Measurements from ENCODE around the gene CYTIP. TPM values are rescaled to one million over a fixed set of nuclear protein-coding genes. Genes with fewer than 3 reads are reported as not detected.

The CYTIP gene
- total RNA-seq, 1 experiment from 2014 or later: 1.2 TPM

DNA sequence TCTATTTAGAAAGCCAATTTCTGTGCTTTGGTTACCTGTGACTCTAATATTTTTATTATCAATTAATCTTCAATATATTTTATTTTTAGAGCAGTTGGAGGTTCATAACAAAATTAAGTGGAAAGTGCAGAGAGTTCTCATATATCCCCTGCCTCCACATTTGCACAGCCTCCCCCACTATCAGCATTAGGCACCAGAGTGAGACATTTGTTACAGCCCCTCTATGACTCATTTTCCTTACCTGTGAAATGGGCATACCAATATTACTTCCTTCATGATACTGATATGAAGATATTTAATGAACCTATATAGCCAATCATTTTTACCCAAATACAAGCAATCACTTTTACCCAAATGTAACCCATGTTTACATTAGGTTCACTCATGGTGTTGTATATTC is 34.0 kb upstream of the CYTIP start (continued):
- TF ChIP-seq, protein P1, sequence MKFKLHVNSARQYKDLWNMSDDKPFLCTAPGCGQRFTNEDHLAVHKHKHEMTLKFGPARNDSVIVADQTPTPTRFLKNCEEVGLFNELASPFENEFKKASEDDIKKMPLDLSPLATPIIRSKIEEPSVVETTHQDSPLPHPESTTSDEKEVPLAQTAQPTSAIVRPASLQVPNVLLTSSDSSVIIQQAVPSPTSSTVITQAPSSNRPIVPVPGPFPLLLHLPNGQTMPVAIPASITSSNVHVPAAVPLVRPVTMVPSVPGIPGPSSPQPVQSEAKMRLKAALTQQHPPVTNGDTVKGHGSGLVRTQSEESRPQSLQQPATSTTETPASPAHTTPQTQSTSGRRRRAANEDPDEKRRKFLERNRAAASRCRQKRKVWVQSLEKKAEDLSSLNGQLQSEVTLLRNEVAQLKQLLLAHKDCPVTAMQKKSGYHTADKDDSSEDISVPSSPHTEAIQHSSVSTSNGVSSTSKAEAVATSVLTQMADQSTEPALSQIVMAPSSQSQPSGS (CRISPR knock-in tag; IDR thresholded peaks at IDR 0.05; ENCODE audit: borderline replicate concordance, low read depth): no peak
- TF ChIP-seq, protein P2, sequence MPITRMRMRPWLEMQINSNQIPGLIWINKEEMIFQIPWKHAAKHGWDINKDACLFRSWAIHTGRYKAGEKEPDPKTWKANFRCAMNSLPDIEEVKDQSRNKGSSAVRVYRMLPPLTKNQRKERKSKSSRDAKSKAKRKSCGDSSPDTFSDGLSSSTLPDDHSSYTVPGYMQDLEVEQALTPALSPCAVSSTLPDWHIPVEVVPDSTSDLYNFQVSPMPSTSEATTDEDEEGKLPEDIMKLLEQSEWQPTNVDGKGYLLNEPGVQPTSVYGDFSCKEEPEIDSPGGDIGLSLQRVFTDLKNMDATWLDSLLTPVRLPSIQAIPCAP (CRISPR knock-in tag; IDR thresholded peaks at IDR 0.05): no peak
- no peak for TF ChIP-seq CREB1 (CRISPR knock-in tag; IDR thresholded peaks at IDR 0.05)
- TF ChIP-seq, protein P3, sequence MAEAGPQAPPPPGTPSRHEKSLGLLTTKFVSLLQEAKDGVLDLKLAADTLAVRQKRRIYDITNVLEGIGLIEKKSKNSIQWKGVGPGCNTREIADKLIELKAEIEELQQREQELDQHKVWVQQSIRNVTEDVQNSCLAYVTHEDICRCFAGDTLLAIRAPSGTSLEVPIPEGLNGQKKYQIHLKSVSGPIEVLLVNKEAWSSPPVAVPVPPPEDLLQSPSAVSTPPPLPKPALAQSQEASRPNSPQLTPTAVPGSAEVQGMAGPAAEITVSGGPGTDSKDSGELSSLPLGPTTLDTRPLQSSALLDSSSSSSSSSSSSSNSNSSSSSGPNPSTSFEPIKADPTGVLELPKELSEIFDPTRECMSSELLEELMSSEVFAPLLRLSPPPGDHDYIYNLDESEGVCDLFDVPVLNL (CRISPR knock-in tag; IDR thresholded peaks at IDR 0.05; ENCODE audit: borderline replicate concordance, low read depth): no peak
- TF ChIP-seq ZNF232 (CRISPR knock-in tag; IDR thresholded peaks at IDR 0.05): no peak
- no peak for TF ChIP-seq MYBL2 (CRISPR knock-in tag; IDR thresholded peaks at IDR 0.05)
- TF ChIP-seq ZNF423 (CRISPR knock-in tag; IDR thresholded peaks at IDR 0.05): no peak
- no peak for TF ChIP-seq NFE2L1 (CRISPR knock-in tag; IDR thresholded peaks at IDR 0.05)
- no peak for TF ChIP-seq TP53 (CRISPR knock-in tag; IDR thresholded peaks at IDR 0.05)
- TF ChIP-seq, protein P4, sequence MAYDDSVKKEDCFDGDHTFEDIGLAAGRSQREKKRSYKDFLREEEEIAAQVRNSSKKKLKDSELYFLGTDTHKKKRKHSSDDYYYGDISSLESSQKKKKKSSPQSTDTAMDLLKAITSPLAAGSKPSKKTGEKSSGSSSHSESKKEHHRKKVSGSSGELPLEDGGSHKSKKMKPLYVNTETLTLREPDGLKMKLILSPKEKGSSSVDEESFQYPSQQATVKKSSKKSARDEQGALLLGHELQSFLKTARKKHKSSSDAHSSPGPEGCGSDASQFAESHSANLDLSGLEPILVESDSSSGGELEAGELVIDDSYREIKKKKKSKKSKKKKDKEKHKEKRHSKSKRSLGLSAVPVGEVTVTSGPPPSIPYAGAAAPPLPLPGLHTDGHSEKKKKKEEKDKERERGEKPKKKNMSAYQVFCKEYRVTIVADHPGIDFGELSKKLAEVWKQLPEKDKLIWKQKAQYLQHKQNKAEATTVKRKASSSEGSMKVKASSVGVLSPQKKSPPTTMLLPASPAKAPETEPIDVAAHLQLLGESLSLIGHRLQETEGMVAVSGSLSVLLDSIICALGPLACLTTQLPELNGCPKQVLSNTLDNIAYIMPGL (CRISPR knock-in tag; IDR thresholded peaks at IDR 0.05): no peak

DNA sequence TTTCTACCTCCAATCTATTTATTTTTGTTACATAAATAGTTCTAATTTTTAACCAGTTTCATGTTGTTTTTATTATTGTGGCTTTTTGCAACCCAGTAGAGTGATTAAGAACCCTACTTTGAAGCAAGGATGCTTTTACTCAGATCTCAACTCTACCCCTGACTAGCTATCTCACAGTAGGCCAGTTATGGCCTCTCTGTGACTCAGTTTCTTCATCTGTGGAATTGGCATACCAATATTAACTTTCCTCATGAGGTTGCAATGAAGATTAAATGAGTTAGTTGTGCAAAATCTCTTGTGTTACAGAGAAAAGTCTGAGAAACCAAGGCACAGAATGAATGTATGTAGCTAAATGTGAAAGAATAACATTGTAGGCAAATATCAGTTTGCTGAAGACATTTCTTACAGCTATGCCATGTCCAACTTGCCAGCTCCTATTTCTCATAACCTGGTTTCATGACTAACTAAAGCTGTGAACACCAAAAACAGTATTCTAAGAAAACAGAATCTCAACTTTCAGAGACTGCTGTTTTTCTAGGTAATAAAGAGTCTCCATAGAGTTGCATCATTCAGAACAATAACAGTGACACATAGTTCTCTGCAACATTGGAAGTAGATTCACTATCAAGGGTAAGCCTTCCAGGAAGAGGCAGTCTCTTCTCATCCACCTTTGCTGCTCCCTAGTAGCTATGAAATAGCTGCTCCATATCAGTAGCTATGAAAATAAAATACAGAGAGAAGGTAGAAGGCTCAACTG is 33.2 kb upstream of the CYTIP start:
- H3K9me3 Mint-ChIP-seq: 0 out of 2 replicates have a peak, but pooled peaks cover 3% of the 10 kb centered on the region
- H3K36me3 Mint-ChIP-seq: no peaks in the 10 kb centered on the region
- H3K27me3 Mint-ChIP-seq (ENCODE audit: low read depth): peaks cover 8% of the 10 kb centered on the region
- DNase-seq (ENCODE audit: low spot score) (no peak), ATAC-seq (no peak)
- CTCF ChIA-PET: interaction anchor here (0.9 kb wide), 1 partner anchor 15 kb away, joined by 3 read pairs; no protein-coding TSS in a partner anchor
- H3K4me1 Mint-ChIP-seq: no peaks in the 10 kb centered on the region
- no peak overlapping the region for H3K27ac Mint-ChIP-seq
- POLR2A ChIA-PET: no interaction called here
- H3K4me3 Mint-ChIP-seq: no peak overlapping the region
- TF ChIP-seq, protein P5, sequence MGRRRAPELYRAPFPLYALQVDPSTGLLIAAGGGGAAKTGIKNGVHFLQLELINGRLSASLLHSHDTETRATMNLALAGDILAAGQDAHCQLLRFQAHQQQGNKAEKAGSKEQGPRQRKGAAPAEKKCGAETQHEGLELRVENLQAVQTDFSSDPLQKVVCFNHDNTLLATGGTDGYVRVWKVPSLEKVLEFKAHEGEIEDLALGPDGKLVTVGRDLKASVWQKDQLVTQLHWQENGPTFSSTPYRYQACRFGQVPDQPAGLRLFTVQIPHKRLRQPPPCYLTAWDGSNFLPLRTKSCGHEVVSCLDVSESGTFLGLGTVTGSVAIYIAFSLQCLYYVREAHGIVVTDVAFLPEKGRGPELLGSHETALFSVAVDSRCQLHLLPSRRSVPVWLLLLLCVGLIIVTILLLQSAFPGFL (CRISPR knock-in tag; IDR thresholded peaks at IDR 0.05; ENCODE audit: borderline replicate concordance): no peak
- TF ChIP-seq, protein P6, sequence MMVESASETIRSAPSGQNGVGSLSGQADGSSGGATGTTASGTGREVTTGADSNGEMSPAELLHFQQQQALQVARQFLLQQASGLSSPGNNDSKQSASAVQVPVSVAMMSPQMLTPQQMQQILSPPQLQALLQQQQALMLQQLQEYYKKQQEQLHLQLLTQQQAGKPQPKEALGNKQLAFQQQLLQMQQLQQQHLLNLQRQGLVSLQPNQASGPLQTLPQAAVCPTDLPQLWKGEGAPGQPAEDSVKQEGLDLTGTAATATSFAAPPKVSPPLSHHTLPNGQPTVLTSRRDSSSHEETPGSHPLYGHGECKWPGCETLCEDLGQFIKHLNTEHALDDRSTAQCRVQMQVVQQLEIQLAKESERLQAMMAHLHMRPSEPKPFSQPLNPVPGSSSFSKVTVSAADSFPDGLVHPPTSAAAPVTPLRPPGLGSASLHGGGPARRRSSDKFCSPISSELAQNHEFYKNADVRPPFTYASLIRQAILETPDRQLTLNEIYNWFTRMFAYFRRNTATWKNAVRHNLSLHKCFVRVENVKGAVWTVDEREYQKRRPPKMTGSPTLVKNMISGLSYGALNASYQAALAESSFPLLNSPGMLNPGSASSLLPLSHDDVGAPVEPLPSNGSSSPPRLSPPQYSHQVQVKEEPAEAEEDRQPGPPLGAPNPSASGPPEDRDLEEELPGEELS (CRISPR knock-in tag; IDR thresholded peaks at IDR 0.05): no peak
- TF ChIP-seq, protein P7, sequence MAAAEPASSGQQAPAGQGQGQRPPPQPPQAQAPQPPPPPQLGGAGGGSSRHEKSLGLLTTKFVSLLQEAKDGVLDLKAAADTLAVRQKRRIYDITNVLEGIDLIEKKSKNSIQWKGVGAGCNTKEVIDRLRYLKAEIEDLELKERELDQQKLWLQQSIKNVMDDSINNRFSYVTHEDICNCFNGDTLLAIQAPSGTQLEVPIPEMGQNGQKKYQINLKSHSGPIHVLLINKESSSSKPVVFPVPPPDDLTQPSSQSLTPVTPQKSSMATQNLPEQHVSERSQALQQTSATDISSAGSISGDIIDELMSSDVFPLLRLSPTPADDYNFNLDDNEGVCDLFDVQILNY (CRISPR knock-in tag; IDR thresholded peaks at IDR 0.05): no peak
- TF ChIP-seq, protein P1 (CRISPR knock-in tag; IDR thresholded peaks at IDR 0.05; ENCODE audit: borderline replicate concordance, low read depth): no peak
- no peak for TF ChIP-seq ZNF671 (CRISPR knock-in tag; IDR thresholded peaks at IDR 0.05)
- no peak for TF ChIP-seq ZNF219 (CRISPR knock-in tag; IDR thresholded peaks at IDR 0.05; ENCODE audit: borderline replicate concordance)
- no peak for TF ChIP-seq ZNF232 (CRISPR knock-in tag; IDR thresholded peaks at IDR 0.05)
- TF ChIP-seq, protein P8, sequence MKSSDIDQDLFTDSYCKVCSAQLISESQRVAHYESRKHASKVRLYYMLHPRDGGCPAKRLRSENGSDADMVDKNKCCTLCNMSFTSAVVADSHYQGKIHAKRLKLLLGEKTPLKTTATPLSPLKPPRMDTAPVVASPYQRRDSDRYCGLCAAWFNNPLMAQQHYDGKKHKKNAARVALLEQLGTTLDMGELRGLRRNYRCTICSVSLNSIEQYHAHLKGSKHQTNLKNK (CRISPR knock-in tag; IDR thresholded peaks at IDR 0.05): no peak
- TF ChIP-seq FOXP1 (CRISPR knock-in tag; IDR thresholded peaks at IDR 0.05; ENCODE audit: borderline replicate concordance): no peak
- TF ChIP-seq, protein P9, sequence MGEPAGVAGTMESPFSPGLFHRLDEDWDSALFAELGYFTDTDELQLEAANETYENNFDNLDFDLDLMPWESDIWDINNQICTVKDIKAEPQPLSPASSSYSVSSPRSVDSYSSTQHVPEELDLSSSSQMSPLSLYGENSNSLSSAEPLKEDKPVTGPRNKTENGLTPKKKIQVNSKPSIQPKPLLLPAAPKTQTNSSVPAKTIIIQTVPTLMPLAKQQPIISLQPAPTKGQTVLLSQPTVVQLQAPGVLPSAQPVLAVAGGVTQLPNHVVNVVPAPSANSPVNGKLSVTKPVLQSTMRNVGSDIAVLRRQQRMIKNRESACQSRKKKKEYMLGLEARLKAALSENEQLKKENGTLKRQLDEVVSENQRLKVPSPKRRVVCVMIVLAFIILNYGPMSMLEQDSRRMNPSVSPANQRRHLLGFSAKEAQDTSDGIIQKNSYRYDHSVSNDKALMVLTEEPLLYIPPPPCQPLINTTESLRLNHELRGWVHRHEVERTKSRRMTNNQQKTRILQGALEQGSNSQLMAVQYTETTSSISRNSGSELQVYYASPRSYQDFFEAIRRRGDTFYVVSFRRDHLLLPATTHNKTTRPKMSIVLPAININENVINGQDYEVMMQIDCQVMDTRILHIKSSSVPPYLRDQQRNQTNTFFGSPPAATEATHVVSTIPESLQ (CRISPR knock-in tag; IDR thresholded peaks at IDR 0.05): no peak
- TF ChIP-seq, protein P10, sequence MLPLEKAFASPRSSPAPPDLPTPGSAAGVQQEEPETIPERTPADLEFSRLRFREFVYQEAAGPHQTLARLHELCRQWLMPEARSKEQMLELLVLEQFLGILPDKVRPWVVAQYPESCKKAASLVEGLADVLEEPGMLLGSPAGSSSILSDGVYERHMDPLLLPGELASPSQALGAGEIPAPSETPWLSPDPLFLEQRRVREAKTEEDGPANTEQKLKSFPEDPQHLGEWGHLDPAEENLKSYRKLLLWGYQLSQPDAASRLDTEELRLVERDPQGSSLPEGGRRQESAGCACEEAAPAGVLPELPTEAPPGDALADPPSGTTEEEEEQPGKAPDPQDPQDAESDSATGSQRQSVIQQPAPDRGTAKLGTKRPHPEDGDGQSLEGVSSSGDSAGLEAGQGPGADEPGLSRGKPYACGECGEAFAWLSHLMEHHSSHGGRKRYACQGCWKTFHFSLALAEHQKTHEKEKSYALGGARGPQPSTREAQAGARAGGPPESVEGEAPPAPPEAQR (CRISPR knock-in tag; IDR thresholded peaks at IDR 0.05): no peak
